ENCODE results near the gene STARD13.

DNA sequence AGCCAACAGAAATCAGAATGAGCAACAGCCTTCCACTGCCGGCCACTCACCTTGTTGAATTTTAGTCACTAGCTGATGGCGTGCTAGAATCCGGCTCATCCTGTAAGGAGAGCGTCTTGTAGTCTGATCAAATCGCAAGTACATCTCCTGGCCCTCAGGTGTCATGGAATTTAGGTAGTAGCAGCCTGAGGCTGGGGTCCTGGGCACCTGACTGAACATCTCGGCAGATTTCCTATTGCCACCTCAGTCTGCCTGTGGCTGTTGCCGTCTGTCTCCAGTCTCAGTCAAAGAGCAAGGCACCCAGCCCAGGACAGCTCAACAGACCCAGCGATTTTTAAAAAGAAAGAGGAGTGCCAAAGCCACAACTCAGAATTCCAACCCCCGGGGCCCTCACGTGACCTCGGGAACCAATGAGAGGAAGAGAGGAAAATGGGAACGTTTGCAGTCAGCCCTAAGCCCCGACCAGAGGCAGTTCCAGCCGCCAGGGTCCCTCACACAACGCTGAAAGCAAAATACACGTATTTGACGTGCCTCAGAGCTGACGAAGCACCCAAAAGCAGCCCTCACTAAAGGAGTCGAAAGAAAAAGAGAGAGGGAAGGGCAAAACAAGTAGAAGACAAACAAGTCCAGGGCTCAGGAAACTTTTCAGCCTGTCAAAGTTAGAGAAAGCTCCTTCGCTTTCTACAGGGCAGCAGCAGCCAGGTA, at the start of gene STARD13:
- TF ChIP-seq CTCF (optimal IDR thresholded peaks at IDR 0.05 in 1 of 3, IDR thresholded peaks at IDR 0.05 in 1 of 3, conservative IDR thresholded peaks at IDR 0.05 in 1 of 3; ENCODE audit: extremely low read depth in 1 of 3, insufficient read depth in 2 of 3, low read length in 3 of 3) (peak in 2 of 3 experiments; percentile 38), EZH2 (IDR thresholded peaks at IDR 0.05; ENCODE audit: low read length) (no peak)
